HG02623 (cell line): ENCODE measurements around the gene PIAS4.
"Not testable (repeated sequence)": the region's sequence is repeated elsewhere in the genome, so short reads cannot be mapped to it uniquely, and the experiment has no call there.

ENCODE experiments used
- ATAC-seq: cut with Tn5 transposase; IDR thresholded peaks from one replicate; pipeline ENCODE4 v1.9.1; 2021; ENCODE audit warnings: moderate library complexity; ENCODE audit not compliant: unreplicated experiment

PIAS4 gene

DNA sequence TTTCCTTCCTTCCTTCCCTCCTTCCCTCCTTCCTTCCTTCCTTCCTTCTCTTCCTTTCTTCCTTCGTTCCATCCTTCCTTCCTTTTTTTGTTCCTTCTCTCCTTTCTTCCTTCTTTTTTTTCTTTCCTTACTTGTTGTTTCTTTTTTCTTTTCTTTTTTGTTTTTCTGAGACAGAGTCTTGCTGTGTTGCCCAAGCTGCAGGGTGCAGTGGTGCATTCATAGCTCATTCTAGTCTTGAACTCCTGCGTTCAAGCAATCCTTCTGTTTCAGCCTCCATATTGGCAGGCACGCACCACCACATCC is 16.8 kb upstream of the PIAS4 start:
- no peak for ATAC-seq

- ATAC-seq: no peak
These were observed 11.9 kb upstream of the PIAS4 start for GRCh38 chr19:3995607-3996006.

DNA sequence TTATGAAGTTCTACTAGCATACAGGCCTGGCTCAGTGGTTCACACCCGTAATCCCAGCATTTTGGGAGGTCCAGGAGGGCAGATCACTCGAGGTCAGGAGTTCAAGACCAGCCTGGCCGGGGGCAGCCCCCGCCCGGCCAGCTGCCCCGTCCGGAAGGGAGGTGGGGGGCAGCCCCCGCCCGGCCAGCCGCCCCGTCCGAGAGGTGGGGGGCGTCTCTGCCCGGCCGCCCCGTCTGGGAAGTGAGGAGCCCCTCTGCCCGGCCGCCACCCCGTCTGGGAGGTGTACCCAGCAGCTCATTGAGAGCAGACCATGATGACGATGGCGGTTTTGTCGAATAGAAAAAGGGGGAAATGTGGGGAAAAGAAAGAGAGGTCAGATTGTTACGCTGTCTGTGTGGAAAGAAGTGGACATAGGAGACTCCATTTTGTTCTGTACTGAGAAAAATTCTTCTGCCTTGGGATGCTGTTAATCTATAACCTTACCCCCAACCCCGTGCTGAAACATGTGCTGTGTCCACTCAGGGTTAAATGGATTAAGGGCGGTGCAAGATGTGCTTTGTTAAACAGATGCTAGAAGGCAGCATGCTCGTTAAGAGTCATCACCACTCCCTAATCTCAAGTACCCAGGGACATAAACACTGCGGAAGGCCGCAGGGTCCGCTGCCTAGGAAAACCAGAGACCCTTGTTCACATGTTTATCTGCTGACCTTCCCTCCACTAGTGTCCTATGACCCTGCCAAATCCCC is 8.7 kb upstream of the PIAS4 start:
- not testable (repeated sequence) for ATAC-seq

GRCh38 chr19:4000798-4001197 is 6.7 kb upstream of the PIAS4 start:
- ATAC-seq: not testable (repeated sequence)

GRCh38 chr19:4005436-4005835 is 2.1 kb upstream of the PIAS4 start:
- ATAC-seq: not testable (repeated sequence)

DNA sequence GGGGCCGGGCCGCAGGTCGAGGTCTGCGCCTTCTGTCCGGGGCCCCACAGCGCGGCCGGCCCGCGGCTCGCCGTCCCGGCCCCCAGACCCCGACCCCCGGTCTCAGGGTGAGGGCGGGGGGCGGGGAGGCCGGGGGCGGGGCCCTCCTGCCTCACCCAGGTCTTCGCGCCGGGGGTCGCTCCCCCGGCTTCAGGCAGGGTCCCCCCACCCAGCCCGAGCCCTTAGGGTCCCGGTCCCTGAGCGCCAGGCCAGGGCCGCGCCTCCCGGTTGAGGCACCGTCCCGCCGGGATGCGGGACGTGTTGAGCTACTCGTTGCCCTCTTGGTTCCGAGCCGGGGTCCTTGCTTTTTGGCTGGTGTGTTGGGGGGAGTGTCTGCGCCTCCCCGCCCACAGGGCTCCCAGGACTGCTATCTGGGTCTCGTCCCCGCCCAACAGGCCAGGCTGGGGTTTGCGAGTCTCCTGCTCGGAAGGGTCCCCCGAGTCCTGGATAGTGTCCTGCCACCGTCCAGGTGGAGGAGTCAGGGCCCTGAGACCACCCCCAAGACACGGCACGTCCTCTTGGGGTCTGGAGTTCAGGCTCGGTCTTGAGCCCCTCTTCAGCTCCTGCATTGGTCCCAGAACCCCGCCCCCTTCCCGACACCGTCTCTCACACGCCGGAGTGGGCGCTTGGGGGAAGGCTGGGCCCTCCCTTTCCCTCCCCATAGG is 452 bp downstream of the PIAS4 start:
- peak; percentile 18 for ATAC-seq

GRCh38 chr19:4009990-4010807 is 2.7 kb downstream of the PIAS4 start:
- no peak for ATAC-seq

DNA sequence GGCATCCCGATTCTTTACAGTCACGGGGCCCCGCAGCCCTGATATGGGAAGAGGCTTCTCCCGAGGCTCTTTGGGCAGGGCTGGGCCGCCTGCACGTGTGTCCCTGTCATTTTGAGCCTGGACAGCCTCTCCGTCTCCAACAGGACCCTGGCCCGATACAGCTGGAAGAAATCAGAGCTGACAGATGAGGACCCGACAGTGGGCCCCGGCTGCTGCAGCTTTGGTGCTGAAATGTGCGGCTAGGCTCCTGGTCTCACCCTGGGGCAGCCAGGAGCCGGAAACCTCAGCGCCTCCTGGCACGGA is 3.2 kb downstream of the PIAS4 start:
- no peak for ATAC-seq

DNA sequence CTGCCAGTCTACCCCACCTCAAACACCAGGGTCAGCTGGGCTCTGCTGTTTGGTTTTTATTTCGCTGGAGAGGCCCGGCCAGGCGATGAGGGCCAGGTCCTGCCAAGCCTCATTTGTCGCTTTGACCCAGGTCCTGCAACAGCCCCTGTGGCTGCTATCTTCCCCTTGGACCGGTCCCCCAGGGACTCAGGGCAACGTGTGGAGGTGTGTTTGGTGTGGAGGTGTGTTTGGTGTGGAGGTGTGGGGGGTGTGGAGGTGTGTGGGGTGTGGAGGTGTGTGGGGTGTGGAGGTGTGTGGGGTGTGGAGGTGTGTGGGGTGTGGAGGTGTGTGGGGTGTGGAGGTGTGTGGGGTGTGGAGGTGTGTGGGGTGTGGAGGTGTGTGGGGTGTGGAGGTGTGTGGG is 3.9 kb downstream of the PIAS4 start:
- ATAC-seq: not testable (repeated sequence)

DNA sequence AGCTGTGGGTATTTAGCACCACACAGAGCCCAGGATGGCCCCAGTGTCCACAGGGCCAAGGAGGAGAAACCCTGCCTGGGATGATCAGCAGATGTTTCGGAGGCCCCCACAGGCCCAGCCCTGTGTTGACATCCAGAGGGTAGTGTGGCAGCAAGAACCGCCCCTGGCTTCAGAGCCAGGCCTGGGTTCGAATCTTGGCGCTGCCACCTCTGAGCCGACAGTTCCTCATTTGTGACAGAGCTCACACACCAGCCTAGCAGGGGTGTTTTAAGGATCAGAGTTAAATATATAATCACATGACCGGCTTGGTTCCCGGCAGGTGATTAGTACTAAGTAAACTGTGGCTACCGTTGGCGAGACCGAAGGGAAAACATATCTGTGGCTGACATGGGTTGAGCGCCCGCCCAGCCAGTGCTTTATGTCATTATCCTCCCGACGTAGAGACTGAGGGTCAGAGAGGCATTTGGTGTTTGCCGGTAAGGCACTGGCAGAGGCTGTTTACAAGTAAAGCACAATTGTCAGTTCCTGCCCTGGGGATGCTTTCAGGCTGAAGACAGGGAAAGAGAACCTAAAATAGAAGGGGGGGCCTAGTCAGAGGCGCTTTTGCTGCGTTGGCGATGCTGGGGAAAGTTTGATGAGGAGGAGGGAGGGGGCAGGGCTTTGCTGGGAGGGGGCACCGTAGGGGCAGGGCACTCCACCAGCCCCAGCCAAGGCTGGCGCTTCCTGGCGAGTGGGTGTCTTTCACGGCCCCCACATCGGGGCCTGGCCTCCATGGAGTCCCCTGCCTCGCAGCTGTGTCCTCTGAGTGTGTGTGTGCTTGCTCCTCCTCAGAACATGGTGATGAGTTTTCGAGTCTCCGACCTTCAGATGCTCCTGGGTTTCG is 4.8 kb downstream of the PIAS4 start:
- ATAC-seq: no peak

DNA sequence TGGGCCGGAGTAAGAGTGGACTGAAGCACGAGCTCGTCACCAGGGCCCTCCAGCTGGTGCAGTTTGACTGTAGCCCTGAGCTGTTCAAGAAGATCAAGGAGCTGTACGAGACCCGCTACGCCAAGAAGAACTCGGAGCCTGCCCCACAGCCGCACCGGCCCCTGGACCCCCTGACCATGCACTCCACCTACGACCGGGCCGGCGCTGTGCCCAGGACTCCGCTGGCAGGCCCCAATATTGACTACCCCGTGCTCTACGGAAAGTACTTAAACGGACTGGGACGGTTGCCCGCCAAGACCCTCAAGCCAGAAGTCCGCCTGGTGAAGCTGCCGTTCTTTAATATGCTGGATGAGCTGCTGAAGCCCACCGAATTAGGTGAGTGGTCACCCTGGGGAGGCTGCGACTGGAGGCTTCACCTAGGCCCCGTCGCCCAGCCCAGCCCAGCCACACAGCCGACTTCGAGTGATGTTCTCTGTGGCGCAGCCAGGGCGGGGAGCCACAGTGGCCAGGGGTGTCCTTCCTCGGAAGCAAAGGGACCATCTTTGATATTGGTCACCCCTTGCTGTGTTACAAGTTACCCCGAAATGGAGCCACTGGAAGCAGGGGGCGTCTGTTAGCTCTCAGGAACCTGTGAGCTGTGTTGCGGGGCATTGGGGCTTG is 5.6 kb downstream of the PIAS4 start:
- no peak for ATAC-seq

DNA sequence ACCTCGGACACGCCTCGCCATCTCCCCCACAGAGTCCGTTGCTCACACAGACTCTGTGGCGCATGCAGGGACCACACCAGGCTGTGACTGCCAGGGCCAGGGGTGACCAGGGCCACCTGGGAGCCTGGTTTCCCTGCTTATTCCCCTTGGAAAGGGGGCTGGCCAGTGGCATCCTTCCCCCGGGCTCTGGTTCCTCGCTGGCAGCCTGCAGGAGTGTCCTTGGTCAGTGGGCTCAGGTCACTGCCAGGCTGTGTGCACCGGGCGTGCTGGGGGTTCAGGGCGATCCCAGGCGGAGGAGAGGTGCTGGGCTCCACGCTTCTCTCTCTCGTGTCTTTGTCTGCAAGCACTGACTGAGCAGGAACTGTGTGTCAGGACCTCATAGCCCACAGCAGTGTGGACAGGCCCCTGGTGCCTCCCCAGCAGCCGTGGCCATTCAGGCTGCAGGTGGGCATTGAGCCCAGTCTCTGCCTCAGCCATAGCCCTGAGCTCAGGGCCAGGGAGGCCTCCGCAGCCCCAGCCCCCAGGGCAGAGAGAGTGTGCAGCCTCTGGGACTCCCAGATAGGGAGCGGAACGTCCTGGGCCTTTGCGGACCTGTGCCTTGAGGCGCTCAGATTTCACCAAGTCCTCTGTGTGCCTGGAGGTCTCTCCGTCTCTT is 6.5 kb downstream of the PIAS4 start:
- ATAC-seq: no peak

DNA sequence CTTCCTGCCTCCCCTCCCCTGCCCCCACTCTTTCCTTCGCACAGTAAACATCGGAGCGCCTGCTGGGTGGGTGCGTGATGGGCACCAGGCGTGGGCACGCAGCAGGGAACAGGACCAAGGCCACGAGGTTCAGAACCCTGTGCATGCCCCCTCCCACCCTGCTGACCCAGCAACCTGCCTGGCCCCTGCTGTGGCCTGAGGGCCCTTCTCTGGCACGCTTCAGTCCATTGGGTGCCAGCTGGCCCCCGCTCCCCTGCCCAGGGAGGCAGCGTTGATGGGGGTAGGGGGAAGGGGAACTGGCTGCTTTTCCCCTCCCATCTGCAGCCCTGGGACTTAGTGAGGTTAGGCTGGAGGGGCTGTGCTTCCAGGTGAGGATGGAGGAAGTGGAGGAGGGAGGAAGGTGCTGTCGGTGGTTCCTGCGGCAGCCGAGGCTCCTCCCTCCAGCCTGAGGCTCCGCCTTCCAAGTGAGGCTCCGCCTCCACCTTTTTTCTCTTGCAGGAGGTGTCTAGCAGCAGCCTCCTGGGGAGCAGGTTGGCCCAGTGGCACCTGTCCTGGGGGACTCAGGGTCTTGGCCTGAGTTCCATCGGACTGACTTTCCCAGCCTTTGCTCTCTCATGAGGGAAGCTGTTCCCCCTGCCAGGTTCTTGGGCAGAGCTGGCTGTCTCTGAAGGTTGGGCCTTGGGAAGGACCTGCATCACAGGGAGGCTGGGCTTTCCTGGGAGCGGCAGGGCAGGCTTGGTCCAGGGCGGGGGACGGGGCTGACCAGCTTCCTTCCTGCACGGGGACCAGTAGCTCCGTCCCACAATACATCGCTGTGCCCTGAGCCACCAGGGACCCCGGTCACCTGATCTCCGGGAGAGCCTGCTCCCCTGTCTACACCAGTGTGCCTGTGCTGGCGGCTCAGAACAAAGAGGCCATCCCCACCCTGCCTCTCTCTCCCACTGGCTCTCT is 7.3 kb downstream of the PIAS4 start:
- ATAC-seq: no peak

DNA sequence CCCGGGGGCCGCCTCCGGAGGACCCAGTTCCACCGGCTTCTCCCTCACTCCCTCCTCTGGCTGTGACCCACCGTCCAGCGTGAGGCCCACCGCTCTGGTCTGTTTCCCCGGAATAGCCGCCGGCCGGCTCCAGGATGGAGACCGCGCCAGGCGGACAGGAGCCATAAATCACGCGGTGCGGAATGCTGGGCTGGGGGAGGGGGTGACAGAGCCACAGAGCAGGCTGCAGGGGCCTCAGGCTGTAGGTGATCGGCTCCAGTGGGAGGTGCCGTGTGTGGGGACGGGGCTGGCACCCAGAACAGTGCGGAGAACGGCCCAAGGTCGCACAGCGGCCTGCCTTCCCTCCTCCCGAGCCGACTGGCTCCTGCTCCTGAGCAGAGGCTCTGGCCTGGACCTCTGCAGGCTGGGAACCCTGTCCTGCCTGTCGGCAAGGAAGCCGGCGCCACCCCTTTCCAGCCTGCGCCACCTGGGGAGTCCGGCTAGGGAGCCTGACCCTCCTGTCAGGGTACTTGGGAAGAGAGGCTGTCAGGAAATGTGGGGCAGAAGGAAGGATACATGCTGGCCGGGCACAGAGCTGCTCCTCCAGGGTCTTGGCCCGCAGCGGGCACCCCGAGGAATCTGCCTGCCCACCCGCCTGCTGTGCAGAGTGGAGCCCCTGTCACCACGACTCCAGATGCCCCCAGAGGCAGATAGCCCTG is 8.3 kb downstream of the PIAS4 start:
- no peak for ATAC-seq

GRCh38 chr19:4016486-4016885 is 8.9 kb downstream of the PIAS4 start:
- ATAC-seq: no peak

DNA sequence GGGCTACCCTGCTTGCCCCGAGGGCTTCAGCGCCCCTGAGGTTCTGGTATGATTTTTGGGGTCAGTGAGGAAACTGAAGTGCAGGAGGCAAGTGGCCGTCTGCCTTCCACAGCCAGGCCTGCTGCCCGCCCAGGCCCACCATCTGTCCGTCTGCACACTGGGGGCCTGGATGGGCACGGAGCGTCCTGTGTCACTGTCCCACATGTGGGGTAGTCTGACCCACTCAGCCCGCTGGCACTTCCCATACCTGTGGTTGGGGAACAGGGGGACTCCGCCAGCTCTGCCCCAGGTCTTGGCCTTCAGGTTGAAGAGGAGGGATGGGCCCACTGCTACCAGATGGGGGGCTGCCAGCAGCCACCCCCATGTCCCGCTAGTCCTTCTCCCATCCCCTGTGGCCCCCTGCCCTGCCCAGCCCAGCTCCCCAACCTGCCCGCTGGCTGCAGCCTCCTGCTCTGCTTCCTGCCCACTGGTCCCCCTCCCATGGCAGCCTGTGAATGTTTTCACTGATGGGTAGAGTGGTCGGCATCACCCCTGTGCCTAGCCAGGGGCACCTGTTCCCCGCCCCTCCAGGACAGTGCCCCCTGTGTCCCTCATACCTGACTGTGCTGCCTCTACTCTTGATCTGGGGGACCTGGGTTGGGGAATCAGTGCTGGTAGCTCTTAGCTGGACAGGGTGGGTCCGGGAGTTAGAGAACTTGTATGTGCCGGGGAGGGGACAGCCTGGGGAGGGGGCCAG is 9.5 kb downstream of the PIAS4 start:
- no peak for ATAC-seq

DNA sequence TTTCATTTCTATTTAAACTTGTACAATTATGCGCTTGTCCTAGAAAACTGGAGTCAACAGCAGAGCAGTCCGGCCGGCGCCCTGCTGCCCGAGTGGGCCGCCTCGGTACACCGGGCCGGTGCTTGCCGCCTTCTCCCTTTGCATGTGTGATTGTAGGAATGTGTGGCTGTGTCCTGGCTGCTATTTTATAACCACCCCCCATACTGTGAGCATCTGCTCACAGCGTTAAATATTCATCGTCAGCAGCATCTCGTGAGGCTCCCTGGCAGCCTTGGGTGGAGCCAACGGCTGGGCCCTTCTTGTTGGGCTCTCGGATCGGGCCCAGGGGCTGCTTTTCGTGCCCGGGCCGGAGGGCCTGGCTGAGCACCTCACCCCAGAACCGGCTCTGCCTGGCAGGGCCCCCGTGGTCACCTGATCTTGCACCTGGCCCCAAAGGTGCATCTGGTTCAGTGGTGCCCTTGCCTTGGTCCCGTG is 10.6 kb downstream of the PIAS4 start:
- no peak for ATAC-seq
